HEK293 (cell line): ENCODE results near the gene MBP.

ENCODE experiments used
- CTCF ChIA-PET: fragments of 350-600 bp; formaldehyde crosslinking; extraction: SDS; loops from one replicate; lab custom pipeline; 2021; ENCODE audit warnings: antibody characterized with exemption; lab: Yijun Ruan, JAX
- POLR2A ChIA-PET: fragments of 300-600 bp; formaldehyde crosslinking; extraction: SDS; loops from one replicate; lab custom pipeline; 2020; ENCODE audit warnings: antibody characterized with exemption, inconsistent platforms; lab: Yijun Ruan, JAX
- H3K27ac ChIP-seq: fragments of 200-500 bp; sonication (Bioruptor generic); 2 replicates; pipeline ENCODE4 v1.5.1; 2014; ENCODE audit warnings: low read depth, low read length, control low read depth, inconsistent platforms; ENCODE audit errors: extremely low read depth
- H3K36me3 ChIP-seq, 2 experiments: fragments of 200-500 bp in 1 of 2; sonication (Bioruptor generic) in 1 of 2; 1 replicate in 1 of 2; 2 replicates in 1 of 2; pipeline ENCODE4 v1.5.1; 2014 to 2017; ENCODE audit warnings: inconsistent platforms in 2 of 2, low read length in 2 of 2; ENCODE audit not compliant: control insufficient read depth in 2 of 2, insufficient read depth in 1 of 2
- H3K4me1 ChIP-seq: fragments of 200-500 bp; sonication (Bioruptor generic); 2 replicates; pipeline ENCODE4 v1.5.1; 2014; ENCODE audit warnings: mild to moderate bottlenecking, low read length, inconsistent platforms; ENCODE audit not compliant: control insufficient read depth, insufficient read depth
- H3K4me3 ChIP-seq: 2 replicates; pipeline ENCODE4 v1.5.1; 2011; ENCODE audit warnings: low read depth, mild to moderate bottlenecking, control low read depth, low read length, moderate library complexity
- H3K9me3 ChIP-seq: fragments of 200-500 bp; sonication (Bioruptor generic); 2 replicates; pipeline ENCODE4 v1.5.1; 2014; ENCODE audit warnings: low read depth, low read length, inconsistent platforms; ENCODE audit not compliant: control insufficient read depth, insufficient read depth
- INSM2 ChIP-seq: fragments of 450-650 bp; formaldehyde crosslinking; IDR thresholded peaks from 2 replicates; pipeline ENCODE4 v1.5.1; 2016; ENCODE audit warnings: missing biosample characterization, missing genetic modification characterization
- KLF7 ChIP-seq: fragments of 450-650 bp; formaldehyde crosslinking; IDR thresholded peaks from 2 replicates; pipeline ENCODE4 v1.5.1; 2016; ENCODE audit warnings: missing biosample characterization, missing genetic modification characterization, borderline replicate concordance
- PRDM10 ChIP-seq: fragments of 450-650 bp; formaldehyde crosslinking; IDR thresholded peaks from 2 replicates; pipeline ENCODE4 v1.5.1; 2016; ENCODE audit warnings: missing biosample characterization, missing genetic modification characterization
- REST ChIP-seq: fragments of 450-650 bp; formaldehyde crosslinking; IDR thresholded peaks from 2 replicates; pipeline ENCODE4 v1.5.1; 2016; ENCODE audit warnings: missing biosample characterization, missing genetic modification characterization
- ZBTB1 ChIP-seq: fragments of 450-650 bp; formaldehyde crosslinking; IDR thresholded peaks from 2 replicates; pipeline ENCODE4 v1.5.1; 2016; ENCODE audit warnings: missing biosample characterization, missing genetic modification characterization
- ZBTB48 ChIP-seq: fragments of 450-650 bp; formaldehyde crosslinking; IDR thresholded peaks from 2 replicates; pipeline ENCODE4 v1.5.1; 2016; ENCODE audit warnings: missing biosample characterization, missing genetic modification characterization
- ZNF132 ChIP-seq: fragments of 450-650 bp; formaldehyde crosslinking; IDR thresholded peaks from 2 replicates; pipeline ENCODE4 v1.5.1; 2017; ENCODE audit warnings: missing biosample characterization, missing genetic modification characterization, borderline replicate concordance
- ZNF202 ChIP-seq: fragments of 450-650 bp; formaldehyde crosslinking; IDR thresholded peaks from 2 replicates; pipeline ENCODE4 v1.5.1; 2016; ENCODE audit warnings: missing biosample characterization, missing genetic modification characterization, borderline replicate concordance
- ZNF239 ChIP-seq: fragments of 450-650 bp; formaldehyde crosslinking; IDR thresholded peaks from 2 replicates; pipeline ENCODE4 v1.5.1; 2016; ENCODE audit warnings: missing biosample characterization, missing genetic modification characterization
- ZNF280C ChIP-seq: fragments of 450-650 bp; formaldehyde crosslinking; IDR thresholded peaks from 2 replicates; pipeline ENCODE4 v1.5.1; 2016; ENCODE audit warnings: missing biosample characterization, missing genetic modification characterization
- ZNF335 ChIP-seq: fragments of 450-650 bp; formaldehyde crosslinking; conservative IDR thresholded peaks from 2 replicates; pipeline ENCODE4 v1.5.1; 2016; ENCODE audit warnings: missing biosample characterization, missing genetic modification characterization
- ZNF510 ChIP-seq: fragments of 450-650 bp; formaldehyde crosslinking; IDR thresholded peaks from 2 replicates; pipeline ENCODE4 v1.5.1; 2018; ENCODE audit warnings: mild to moderate bottlenecking, missing genetic modification characterization, missing biosample characterization; ENCODE audit not compliant: insufficient replicate concordance
- ZNF514 ChIP-seq: fragments of 450-650 bp; formaldehyde crosslinking; IDR thresholded peaks from 2 replicates; pipeline ENCODE4 v1.5.1; 2016; ENCODE audit warnings: missing biosample characterization, missing genetic modification characterization
- ZNF580 ChIP-seq: fragments of 450-650 bp; formaldehyde crosslinking; IDR thresholded peaks from 2 replicates; pipeline ENCODE4 v1.5.1; 2016; ENCODE audit warnings: missing biosample characterization, missing genetic modification characterization
- ZNF596 ChIP-seq: fragments of 450-650 bp; IDR thresholded peaks from 2 replicates; pipeline ENCODE4 v1.5.0; 2018; ENCODE audit warnings: missing biosample characterization, mild to moderate bottlenecking, missing genetic modification characterization, moderate library complexity
- ZSCAN18 ChIP-seq: fragments of 450-650 bp; formaldehyde crosslinking; IDR thresholded peaks from 2 replicates; pipeline ENCODE4 v1.5.1; 2016; ENCODE audit warnings: missing biosample characterization, missing genetic modification characterization
- ZXDB ChIP-seq: fragments of 450-650 bp; formaldehyde crosslinking; IDR thresholded peaks from 2 replicates; pipeline ENCODE4 v1.5.1; 2016; ENCODE audit warnings: missing biosample characterization, missing genetic modification characterization

Gene MBP

GRCh38 chr18:77088963-77089722 is 43.4 kb downstream of the MBP start:
- Histone ChIP-seq H3K27ac (no peak overlapping the region), H3K4me1 (no peaks in the 10 kb centered on the region)
- TF ChIP-seq KLF7 (tag by site-specific recombination) (no peak), ZNF132 (no peak), ZNF580 (tag by site-specific recombination) (no peak), PRDM10 (no peak), ZBTB48 (tag by site-specific recombination) (no peak), ZNF202 (tag by site-specific recombination) (no peak), REST (tag by site-specific recombination) (no peak)

GRCh38 chr18:77087393-77088141 is 45.0 kb downstream of the MBP start:
- H3K9me3 ChIP-seq: no peaks in the 10 kb centered on the region
- H3K36me3 ChIP-seq: no peaks in the 10 kb centered on the region
- H3K4me1 ChIP-seq: no peaks in the 10 kb centered on the region
- POLR2A ChIA-PET: no interaction called here
- TF ChIP-seq ZXDB (tag by site-specific recombination) (no peak), ZNF280C (tag by site-specific recombination) (no peak), ZNF239 (tag by site-specific recombination) (no peak), ZNF514 (no peak), ZBTB1 (no peak), ZSCAN18 (tag by site-specific recombination) (no peak), INSM2 (tag by site-specific recombination) (no peak), ZNF510 (tag by site-specific recombination) (no peak), ZNF596 (no peak), ZNF335 (tag by site-specific recombination) (no peak)
- no peak overlapping the region for H3K4me3 ChIP-seq
- H3K27ac ChIP-seq: no peak overlapping the region
- CTCF ChIA-PET: no interaction called here

More at GRCh38 chr18:77088963-77089722, 43.4 kb downstream of the MBP start:
- Histone ChIP-seq H3K36me3 (no peaks in the 10 kb centered on the region), H3K4me3 (no peak overlapping the region), H3K9me3 (no peaks in the 10 kb centered on the region)
- ChIA-PET POLR2A (no interaction called here), CTCF (no interaction called here)
